Measurements from ENCODE around the gene MOB3B.
A peak's percentile ranks its signal among the peaks of the same experiment; 100 is the strongest.

- TF ChIP-seq GATAD2B (conservative IDR thresholded peaks at IDR 0.05; ENCODE audit: low read depth), result no peak
- no peak for TF ChIP-seq HDAC6 (IDR thresholded peaks at IDR 0.05; ENCODE audit: unreplicated experiment)
- TF ChIP-seq MXI1 (IDR thresholded peaks at IDR 0.05; ENCODE audit: low read depth, low read length), result no peak
- TF ChIP-seq ZZZ3 (IDR thresholded peaks at IDR 0.05; ENCODE audit: control insufficient read depth, insufficient read length, low read depth), result no peak
- peak; percentile 83; the same call in 1 of the 2 replicates for TF ChIP-seq CHD2 (IDR thresholded peaks at IDR 0.05; ENCODE audit: borderline replicate concordance, low read depth, low read length)
- TF ChIP-seq POLR2AphosphoS5 (IDR thresholded peaks at IDR 0.05; ENCODE audit: low read length), result peak; percentile 75
- no peak for TF ChIP-seq ATF3 (IDR thresholded peaks at IDR 0.05; ENCODE audit: borderline replicate concordance, extremely low read depth, low read depth, low read length)
- TF ChIP-seq BCLAF1 (IDR thresholded peaks at IDR 0.05), result no peak
- TF ChIP-seq CTCF (IDR thresholded peaks at IDR 0.05 in 2 of 3, conservative IDR thresholded peaks at IDR 0.05 in 1 of 3; ENCODE audit: control insufficient read depth in 2 of 3, extremely low read depth in 1 of 3, insufficient read depth in 1 of 3, low read depth in 3 of 3, low read length in 3 of 3), result no peak
- TF ChIP-seq BCL11A (IDR thresholded peaks at IDR 0.05; ENCODE audit: low read depth, low read length), result 0 out of 2 replicates have a peak, but pooled peaks have one; percentile 20
- peak; percentile 98 for TF ChIP-seq NBN (IDR thresholded peaks at IDR 0.05)
- peak in 1 of 2 experiments; percentile 71; a peak in 3 of 4 replicates for TF ChIP-seq EP300 (IDR thresholded peaks at IDR 0.05; ENCODE audit: borderline replicate concordance in 1 of 2, control insufficient read depth in 1 of 2, low read depth in 2 of 2, low read length in 2 of 2)
Measured at GRCh38 chr9:27573634-27574590, 44.3 kb upstream of the MOB3B start.

Data from GM12878 (cell line).